PFSK-1 (cell line): Measurements from ENCODE around the gene CELSR1.

Experiments
- FOXP2 ChIP-seq: optimal IDR thresholded peaks from 2 replicates; pipeline ENCODE3; 2011; ENCODE audit warnings: borderline replicate concordance, control low read depth, inconsistent platforms; ENCODE audit not compliant: insufficient read depth; ENCODE audit errors: extremely low read length, extremely low read depth
- POLR2AphosphoS5 ChIP-seq: IDR thresholded peaks from 2 replicates; pipeline ENCODE4 v1.6.1; 2012; ENCODE audit warnings: low read depth, mild to moderate bottlenecking, control low read depth, low read length, moderate library complexity
- SIN3A ChIP-seq: IDR thresholded peaks from 2 replicates; pipeline ENCODE4 v1.6.1; 2012; ENCODE audit warnings: mild to moderate bottlenecking, low read length, moderate library complexity, borderline replicate concordance; ENCODE audit not compliant: insufficient read depth
- TAF1 ChIP-seq: IDR thresholded peaks from 2 replicates; pipeline ENCODE4 v1.6.1; 2012; ENCODE audit warnings: low read length, control low read depth, borderline replicate concordance; ENCODE audit not compliant: insufficient read depth
- TF ChIP-seq, protein P1 (sequence below), 2 experiments: IDR thresholded peaks; 2 replicates each; pipeline versions ENCODE4 v1.6.1 to v1.8.0; 2011 to 2012; ENCODE audit warnings: low read depth in 2 of 2, low read length in 2 of 2, control low read depth in 1 of 2, inconsistent platforms in 1 of 2, mild to moderate bottlenecking in 1 of 2, moderate library complexity in 1 of 2; ENCODE audit not compliant: insufficient read depth in 1 of 2

GRCh38 chr22:46521994-46522393 is 15.4 kb downstream of the CELSR1 start:
- no peak for TF ChIP-seq SIN3A
- no peak for TF ChIP-seq FOXP2
- TF ChIP-seq TAF1: no peak
- TF ChIP-seq POLR2AphosphoS5: no peak
- TF ChIP-seq, protein P1, sequence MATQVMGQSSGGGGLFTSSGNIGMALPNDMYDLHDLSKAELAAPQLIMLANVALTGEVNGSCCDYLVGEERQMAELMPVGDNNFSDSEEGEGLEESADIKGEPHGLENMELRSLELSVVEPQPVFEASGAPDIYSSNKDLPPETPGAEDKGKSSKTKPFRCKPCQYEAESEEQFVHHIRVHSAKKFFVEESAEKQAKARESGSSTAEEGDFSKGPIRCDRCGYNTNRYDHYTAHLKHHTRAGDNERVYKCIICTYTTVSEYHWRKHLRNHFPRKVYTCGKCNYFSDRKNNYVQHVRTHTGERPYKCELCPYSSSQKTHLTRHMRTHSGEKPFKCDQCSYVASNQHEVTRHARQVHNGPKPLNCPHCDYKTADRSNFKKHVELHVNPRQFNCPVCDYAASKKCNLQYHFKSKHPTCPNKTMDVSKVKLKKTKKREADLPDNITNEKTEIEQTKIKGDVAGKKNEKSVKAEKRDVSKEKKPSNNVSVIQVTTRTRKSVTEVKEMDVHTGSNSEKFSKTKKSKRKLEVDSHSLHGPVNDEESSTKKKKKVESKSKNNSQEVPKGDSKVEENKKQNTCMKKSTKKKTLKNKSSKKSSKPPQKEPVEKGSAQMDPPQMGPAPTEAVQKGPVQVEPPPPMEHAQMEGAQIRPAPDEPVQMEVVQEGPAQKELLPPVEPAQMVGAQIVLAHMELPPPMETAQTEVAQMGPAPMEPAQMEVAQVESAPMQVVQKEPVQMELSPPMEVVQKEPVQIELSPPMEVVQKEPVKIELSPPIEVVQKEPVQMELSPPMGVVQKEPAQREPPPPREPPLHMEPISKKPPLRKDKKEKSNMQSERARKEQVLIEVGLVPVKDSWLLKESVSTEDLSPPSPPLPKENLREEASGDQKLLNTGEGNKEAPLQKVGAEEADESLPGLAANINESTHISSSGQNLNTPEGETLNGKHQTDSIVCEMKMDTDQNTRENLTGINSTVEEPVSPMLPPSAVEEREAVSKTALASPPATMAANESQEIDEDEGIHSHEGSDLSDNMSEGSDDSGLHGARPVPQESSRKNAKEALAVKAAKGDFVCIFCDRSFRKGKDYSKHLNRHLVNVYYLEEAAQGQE (IDR thresholded peaks at IDR 0.05; ENCODE audit: insufficient read depth in 1 of 2, low read depth in 2 of 2, low read length in 2 of 2): no peak
